K562 (cell line): ENCODE measurements around the gene ZNRD2.

Source experiments
- ESRRA ChIP-seq: fragments of 450-650 bp; IDR thresholded peaks from 2 replicates; pipeline ENCODE4 v1.6.1; 2014; ENCODE audit warnings: low read depth, mild to moderate bottlenecking, moderate library complexity, borderline replicate concordance
- PHF8 ChIP-seq: fragments of 200-600 bp; sonication (generic); IDR thresholded peaks from 2 replicates; pipeline ENCODE4 v1.6.1; 2012; ENCODE audit warnings: mixed run types, mild to moderate bottlenecking, inconsistent platforms, low read length, moderate library complexity, borderline replicate concordance
- POLR2AphosphoS5 ChIP-seq: IDR thresholded peaks from 2 replicates; pipeline ENCODE4 v1.6.1; 2011; ENCODE audit warnings: mild to moderate bottlenecking, low read depth, low read length, moderate library complexity; ENCODE audit not compliant: control insufficient read depth, insufficient read depth
- RBBP5 ChIP-seq: fragments of 200-600 bp; sonication (generic); IDR thresholded peaks from 2 replicates; pipeline ENCODE4 v1.6.1; 2012; ENCODE audit warnings: borderline replicate concordance, mild to moderate bottlenecking, low read length, control low read depth, inconsistent platforms; ENCODE audit not compliant: insufficient read depth, poor library complexity, severe bottlenecking

DNA sequence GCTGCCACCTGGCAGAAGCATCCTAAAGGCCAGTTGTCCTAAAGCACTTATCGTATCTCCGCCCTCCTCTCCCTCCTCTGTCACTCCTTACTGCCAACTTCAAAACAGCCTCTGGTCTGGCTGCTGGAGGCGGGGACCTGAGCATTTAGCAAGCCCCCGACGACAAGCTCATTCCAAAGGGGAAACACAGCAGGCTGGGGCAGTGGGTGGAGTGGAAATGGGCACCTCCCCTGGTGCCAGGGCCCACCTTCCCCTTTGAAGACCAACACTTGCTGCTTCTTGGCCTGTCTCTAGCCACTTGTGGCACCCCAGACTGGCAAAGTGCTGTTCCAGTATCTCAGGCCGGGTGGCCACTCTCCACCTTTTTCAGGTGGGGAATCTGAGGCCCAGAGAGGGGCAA, 40.1 kb downstream of the ZNRD2 start:
- TF ChIP-seq POLR2AphosphoS5, result no peak
- TF ChIP-seq PHF8, result no peak
- no peak for TF ChIP-seq RBBP5
- TF ChIP-seq ESRRA, result no peak
